Hepatocyte (in vitro differentiated cells): ENCODE measurements around the gene GPATCH11. TPM values are rescaled to one million over a fixed set of nuclear protein-coding genes. Genes with fewer than 3 reads are reported as not detected.

Experiments used
- DNase-seq: peaks from one replicate; pipeline ENCODE4 v3.0.0-alpha.2; 2016; ENCODE audit warnings: low spot score
- H2AFZ ChIP-seq: fragments of 200-600 bp; sonication (generic); 2 replicates; pipeline ENCODE4 v1.6.0; 2016; ENCODE audit warnings: antibody characterized with exemption, mild to moderate bottlenecking
- H3K27ac ChIP-seq: fragments of 200-600 bp; sonication (generic); 2 replicates; pipeline ENCODE4 v1.5.1; 2016; ENCODE audit warnings: mild to moderate bottlenecking
- H3K27me3 ChIP-seq: fragments of 200-600 bp; sonication (generic); 2 replicates; pipeline ENCODE4 v1.6.1; 2016
- H3K36me3 ChIP-seq: fragments of 200-600 bp; sonication (generic); replicated peaks from 2 replicates; pipeline ENCODE4 v1.5.1; 2016; ENCODE audit warnings: low read depth; ENCODE audit not compliant: insufficient read depth
- H3K4me1 ChIP-seq: fragments of 200-600 bp; sonication (generic); 2 replicates; pipeline ENCODE4 v1.5.1; 2016; ENCODE audit warnings: mild to moderate bottlenecking, moderate library complexity; ENCODE audit not compliant: insufficient read depth
- H3K4me2 ChIP-seq: fragments of 200-600 bp; sonication (generic); 2 replicates; pipeline ENCODE4 v1.6.0; 2016
- H3K4me3 ChIP-seq: fragments of 200-600 bp; sonication (generic); 2 replicates; pipeline ENCODE4 v1.5.1; 2016; ENCODE audit warnings: mild to moderate bottlenecking
- H3K79me2 ChIP-seq: fragments of 200-600 bp; sonication (generic); 2 replicates; pipeline ENCODE4 v1.6.0; 2017; ENCODE audit warnings: mild to moderate bottlenecking
- H3K9me2 ChIP-seq: fragments of 200-600 bp; sonication (generic); replicated peaks from 2 replicates; pipeline ENCODE4 v1.6.0; 2017; ENCODE audit warnings: mild to moderate bottlenecking; ENCODE audit not compliant: insufficient read depth
- H3K9me3 ChIP-seq: fragments of 200-600 bp; sonication (generic); 2 replicates; pipeline ENCODE4 v1.5.1; 2016; ENCODE audit warnings: low read depth, mild to moderate bottlenecking
- H4K20me1 ChIP-seq: fragments of 200-600 bp; sonication (generic); 2 replicates; pipeline ENCODE4 v1.6.0; 2016; ENCODE audit warnings: mild to moderate bottlenecking; ENCODE audit not compliant: insufficient read depth, poor library complexity, severe bottlenecking
- EZH2 ChIP-seq: fragments of 200-600 bp; sonication (generic); IDR thresholded peaks from 2 replicates; pipeline ENCODE4 v1.6.1; 2016; ENCODE audit warnings: antibody characterized with exemption, mild to moderate bottlenecking, borderline replicate concordance
- EZH2phosphoT487 ChIP-seq: fragments of 200-600 bp; sonication (generic); IDR thresholded peaks from one replicate; pipeline ENCODE4 v1.6.1; 2018; ENCODE audit warnings: antibody characterized with exemption, mild to moderate bottlenecking, low read depth, moderate library complexity; ENCODE audit not compliant: unreplicated experiment, severe bottlenecking
- WGBS: methylation state at CpG from one replicate; pipeline ENCODE4 v1.1.6; 2016; ENCODE audit warnings: low lambda C conversion rate; ENCODE audit errors: missing lambda C conversion rate; 5-methylcytosine and 5-hydroxymethylcytosine counted together
- polyA plus RNA-seq: library from polyadenylated mRNA; unstranded; fragments of >200 nt; fragmentation: Nextera tagmentation; extraction: Ambion mirVana; gene quantifications from 2 replicates; pipeline ENCODE4 v1.2.1, GENCODE V29; 2016
- total RNA-seq: library from RNA; depleted of rRNA; stranded (reverse); fragments of >200 nt; gene quantifications from 2 replicates; pipeline ENCODE4 v1.2.3, GENCODE V29; 2014
- TF ChIP-seq, protein P1 (sequence below): fragments of 200-600 bp; sonication (generic); IDR thresholded peaks from 2 replicates; pipeline ENCODE4 v1.5.1; 2016; ENCODE audit warnings: antibody characterized with exemption, mild to moderate bottlenecking; ENCODE audit not compliant: poor library complexity

The GPATCH11 gene
- total and polyA plus RNA-seq, 2 experiments from 2014 or later, result 3.1 to 4.3 TPM

DNA sequence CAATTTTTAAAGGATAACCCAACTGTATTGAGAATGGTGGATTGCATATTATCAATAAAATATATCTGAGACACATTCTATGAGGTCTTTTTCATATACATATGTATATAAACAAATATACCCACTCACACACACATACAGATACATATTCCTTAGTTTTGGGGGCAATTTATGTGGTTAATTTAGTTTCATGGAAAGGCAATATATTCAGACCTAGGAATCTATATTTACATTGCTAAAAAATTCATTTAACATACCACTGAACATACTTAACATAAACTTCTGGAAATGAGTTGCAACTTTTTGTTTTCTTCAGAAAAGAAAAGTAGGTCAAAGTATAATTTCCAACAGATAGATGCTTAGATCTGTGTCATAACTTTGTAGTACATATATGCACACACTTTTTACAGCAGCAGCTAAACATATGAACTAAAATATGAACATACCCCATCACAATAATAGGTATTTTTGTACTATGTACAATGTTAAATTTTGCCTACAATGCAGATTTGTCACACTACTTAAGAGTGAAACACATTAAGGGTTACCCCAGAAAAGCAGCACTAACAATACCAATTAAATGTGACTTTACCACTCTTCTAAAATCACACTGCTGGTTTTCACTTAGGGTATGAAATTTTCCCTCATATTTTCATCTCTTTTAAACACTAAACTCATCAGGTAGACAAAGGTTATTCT is 23.2 kb upstream of the GPATCH11 start:
- no peaks in the 10 kb centered on the region for H3K9me3 ChIP-seq
- H3K9me2 ChIP-seq, result no peaks in the 10 kb centered on the region
- no peaks in the 10 kb centered on the region for H3K27me3 ChIP-seq
- no peak overlapping the region for H2AFZ ChIP-seq
- TF ChIP-seq EZH2phosphoT487, result no peak
- TF ChIP-seq EZH2, result no peak
- TF ChIP-seq, protein P1, sequence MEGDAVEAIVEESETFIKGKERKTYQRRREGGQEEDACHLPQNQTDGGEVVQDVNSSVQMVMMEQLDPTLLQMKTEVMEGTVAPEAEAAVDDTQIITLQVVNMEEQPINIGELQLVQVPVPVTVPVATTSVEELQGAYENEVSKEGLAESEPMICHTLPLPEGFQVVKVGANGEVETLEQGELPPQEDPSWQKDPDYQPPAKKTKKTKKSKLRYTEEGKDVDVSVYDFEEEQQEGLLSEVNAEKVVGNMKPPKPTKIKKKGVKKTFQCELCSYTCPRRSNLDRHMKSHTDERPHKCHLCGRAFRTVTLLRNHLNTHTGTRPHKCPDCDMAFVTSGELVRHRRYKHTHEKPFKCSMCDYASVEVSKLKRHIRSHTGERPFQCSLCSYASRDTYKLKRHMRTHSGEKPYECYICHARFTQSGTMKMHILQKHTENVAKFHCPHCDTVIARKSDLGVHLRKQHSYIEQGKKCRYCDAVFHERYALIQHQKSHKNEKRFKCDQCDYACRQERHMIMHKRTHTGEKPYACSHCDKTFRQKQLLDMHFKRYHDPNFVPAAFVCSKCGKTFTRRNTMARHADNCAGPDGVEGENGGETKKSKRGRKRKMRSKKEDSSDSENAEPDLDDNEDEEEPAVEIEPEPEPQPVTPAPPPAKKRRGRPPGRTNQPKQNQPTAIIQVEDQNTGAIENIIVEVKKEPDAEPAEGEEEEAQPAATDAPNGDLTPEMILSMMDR, result no peak
- H4K20me1 ChIP-seq, result no peaks in the 10 kb centered on the region
- DNase-seq, result no peak
- H3K4me1 ChIP-seq, result no peaks in the 10 kb centered on the region
- no peak overlapping the region for H3K4me2 ChIP-seq
- no peak overlapping the region for H3K4me3 ChIP-seq
- H3K79me2 ChIP-seq, result no peaks in the 10 kb centered on the region
- no peaks in the 10 kb centered on the region for H3K36me3 ChIP-seq
- H3K27ac ChIP-seq, result no peak overlapping the region

DNA sequence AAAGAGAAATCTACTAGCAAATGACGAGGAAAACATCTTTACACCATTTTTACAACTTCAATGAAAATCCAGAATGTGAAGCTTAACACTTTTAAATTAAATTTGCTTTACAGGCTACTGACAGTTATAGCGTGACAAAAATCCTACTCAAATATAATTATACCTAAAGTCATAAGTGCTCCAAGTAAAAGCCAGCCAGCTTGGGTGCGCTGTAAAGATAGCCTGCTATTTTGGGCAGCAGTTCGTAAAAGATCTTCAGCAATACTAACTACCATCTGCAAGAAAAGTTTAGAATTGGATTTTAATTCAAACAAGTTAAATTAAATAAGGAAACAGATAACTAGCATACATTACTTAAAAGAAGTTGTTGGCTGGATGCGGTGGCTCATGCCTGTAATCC is 22.5 kb upstream of the GPATCH11 start:
- Histone ChIP-seq H3K9me2 (no peaks in the 10 kb centered on the region), H3K27ac (no peak overlapping the region), H3K4me2 (no peak overlapping the region), H3K79me2 (no peaks in the 10 kb centered on the region), H3K4me3 (no peak overlapping the region), H2AFZ (no peak overlapping the region), H4K20me1 (no peaks in the 10 kb centered on the region), H3K4me1 (no peaks in the 10 kb centered on the region), H3K9me3 (no peaks in the 10 kb centered on the region), H3K36me3 (no peaks in the 10 kb centered on the region), H3K27me3 (no peaks in the 10 kb centered on the region)
- DNase-seq, result no peak
- 95% methylated on average over 5 of the region's 5 CpGs for WGBS
- no peak for TF ChIP-seq EZH2
- TF ChIP-seq, protein P1, result no peak
- TF ChIP-seq EZH2phosphoT487, result no peak

DNA sequence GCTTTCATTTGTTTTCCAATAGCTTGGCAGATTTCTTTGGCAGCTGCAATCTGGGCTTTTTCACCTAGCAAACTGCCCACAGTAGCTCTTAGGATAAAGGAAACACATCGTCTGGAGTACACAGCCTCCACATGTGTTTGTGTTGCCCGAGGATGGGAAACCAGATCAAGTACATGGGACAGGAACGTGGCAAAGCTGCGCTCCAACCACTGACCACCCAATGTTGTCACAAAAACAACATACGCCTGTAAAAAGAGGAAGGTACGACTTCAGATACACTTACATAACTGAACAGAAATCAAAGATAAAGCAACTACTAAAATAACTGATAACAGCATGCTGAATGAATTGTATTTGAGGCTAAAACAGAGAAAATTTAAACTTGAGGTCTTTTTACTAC is 15.6 kb upstream of the GPATCH11 start:
- H3K4me2 ChIP-seq, result no peak overlapping the region
- no peaks in the 10 kb centered on the region for H3K9me3 ChIP-seq
- no peak overlapping the region for H3K4me3 ChIP-seq
- no peaks in the 10 kb centered on the region for H3K79me2 ChIP-seq
- H3K27ac ChIP-seq, result no peak overlapping the region
- no peaks in the 10 kb centered on the region for H3K36me3 ChIP-seq
- WGBS, result 89% methylated on average over 6 of the region's 6 CpGs
- no peak overlapping the region for H2AFZ ChIP-seq
- H4K20me1 ChIP-seq, result no peaks in the 10 kb centered on the region
- H3K9me2 ChIP-seq, result no peaks in the 10 kb centered on the region
- H3K27me3 ChIP-seq, result no peaks in the 10 kb centered on the region
- DNase-seq, result no peak
- H3K4me1 ChIP-seq, result no peaks in the 10 kb centered on the region
- TF ChIP-seq, protein P1, result no peak
- TF ChIP-seq EZH2 (no peak), EZH2phosphoT487 (no peak)
